ENCODE data around the gene DHX32.

The DHX32 gene

GRCh38 chr10:125811251-125811650 lies 69.8 kb downstream of the DHX32 start:
- CTCF ChIA-PET: no interaction called here
- no peak overlapping the region for H3K27ac ChIP-seq
- no peak for DNase-seq (ENCODE audit: low spot score)
- POLR2A ChIA-PET (ENCODE audit: low non-redundant PET): no interaction called here
- TF ChIP-seq CTCF (conservative IDR thresholded peaks at IDR 0.05; ENCODE audit: low read depth): no peak

- CTCF ChIA-PET: no interaction called here
- TF ChIP-seq CTCF (conservative IDR thresholded peaks at IDR 0.05; ENCODE audit: low read depth): no peak
Measured at GRCh38 chr10:125808047-125808446, 73.0 kb downstream of the DHX32 start.

GRCh38 chr10:125802739-125803138 lies 78.4 kb downstream of the DHX32 start:
- H3K27ac ChIP-seq: no peak overlapping the region
- DNase-seq (ENCODE audit: low spot score): no peak
- CTCF ChIA-PET: interaction anchor here (0.5 kb wide), 1 partner anchor 1280 kb away, joined by 5 read pairs; no protein-coding TSS in a partner anchor
- POLR2A ChIA-PET (ENCODE audit: low non-redundant PET): no interaction called here
- TF ChIP-seq CTCF (conservative IDR thresholded peaks at IDR 0.05; ENCODE audit: low read depth): no peak

More at GRCh38 chr10:125808047-125808446, 73.0 kb downstream of the DHX32 start:
- DNase-seq (ENCODE audit: low spot score): no peak
- POLR2A ChIA-PET (ENCODE audit: low non-redundant PET): no interaction called here
- no peak overlapping the region for H3K27ac ChIP-seq

GRCh38 chr10:125802131-125802530 lies 79.0 kb downstream of the DHX32 start:
- no peak overlapping the region for H3K27ac ChIP-seq
- no peak for DNase-seq (ENCODE audit: low spot score)
- no peak for TF ChIP-seq CTCF (conservative IDR thresholded peaks at IDR 0.05; ENCODE audit: low read depth)
- ChIA-PET POLR2A (ENCODE audit: low non-redundant PET) (no interaction called here), CTCF (no interaction called here)

- CTCF ChIA-PET: interaction anchor here (0.5 kb wide), 1 partner anchor 1342 kb away, joined by 3 read pairs; no protein-coding TSS in a partner anchor
- H3K27ac ChIP-seq: no peak overlapping the region
- DNase-seq (ENCODE audit: low spot score): no peak
- POLR2A ChIA-PET (ENCODE audit: low non-redundant PET): no interaction called here
- TF ChIP-seq CTCF (conservative IDR thresholded peaks at IDR 0.05; ENCODE audit: low read depth): no peak
Measured at GRCh38 chr10:125801574-125801973, 79.5 kb downstream of the DHX32 start.

- CTCF ChIA-PET: no interaction called here
- no peak for TF ChIP-seq CTCF (conservative IDR thresholded peaks at IDR 0.05; ENCODE audit: low read depth)
- no peak for DNase-seq (ENCODE audit: low spot score)
- no peak overlapping the region for H3K27ac ChIP-seq
- POLR2A ChIA-PET (ENCODE audit: low non-redundant PET): no interaction called here
Measured at GRCh38 chr10:125799451-125800182, 81.5 kb downstream of the DHX32 start.
